SH-SY5Y (cell line): ENCODE measurements around the gene NHP2.

Experiments used
- GATA2 ChIP-seq: IDR thresholded peaks from 2 replicates; pipeline ENCODE4 v1.6.1; 2011; ENCODE audit warnings: mild to moderate bottlenecking, low read depth, low read length
- GATA3 ChIP-seq: IDR thresholded peaks from 2 replicates; pipeline ENCODE4 v1.6.1; 2011; ENCODE audit warnings: low read depth, mild to moderate bottlenecking, low read length, moderate library complexity

- TF ChIP-seq GATA2 (no peak), GATA3 (no peak)
Measured at GRCh38 chr5:178115136-178115813, 38.4 kb downstream of the NHP2 start.
